Natural killer cell (primary cell): ENCODE measurements around the gene SCML1. TPM values are rescaled to one million over a fixed set of nuclear protein-coding genes. Genes with fewer than 3 reads are reported as not detected.

Experiments
- ATAC-seq, 3 donors: fragments of 150-1000 bp in 2 of 3; fragments of 200-7000 bp in 1 of 3; cut with Tn5 transposase; 1 replicate in 1 of 3; 2 replicates in 2 of 3; pipeline ENCODE4 v1.10.0; 2021; ENCODE audit warnings: mild to moderate bottlenecking in 2 of 3, moderate library complexity in 2 of 3
- DNase-seq, 2 donors: peaks; one replicate each; pipeline versions ENCODE4 v3.0.0 to v3.0.0-alpha.2; 2013 to 2021; ENCODE audit warnings: mixed read lengths in 1 of 2
- H3K27ac ChIP-seq: one replicate; pipeline ENCODE4 v1.5.1; 2013; ENCODE audit warnings: mild to moderate bottlenecking, low read length
- H3K27me3 ChIP-seq: one replicate; pipeline ENCODE4 v1.6.1; 2013; ENCODE audit warnings: low read length; ENCODE audit not compliant: control insufficient read depth, insufficient read depth
- H3K36me3 ChIP-seq: one replicate; pipeline ENCODE4 v1.6.1; 2013; ENCODE audit warnings: low read length; ENCODE audit not compliant: control insufficient read depth, insufficient read depth
- H3K4me1 ChIP-seq: one replicate; pipeline ENCODE4 v1.6.1; 2013; ENCODE audit warnings: low read length; ENCODE audit not compliant: control insufficient read depth, insufficient read depth
- H3K4me3 ChIP-seq: one replicate; pipeline ENCODE4 v1.5.1; 2013; ENCODE audit warnings: low read length
- H3K9me3 ChIP-seq: one replicate; pipeline ENCODE4 v1.6.1; 2013; ENCODE audit warnings: low read length; ENCODE audit not compliant: control insufficient read depth, insufficient read depth
- H3K27ac Mint-ChIP-seq, 2 donors: one replicate each; pipeline ENCODE4 v1.8.0; 2022; ENCODE audit warnings: mild to moderate bottlenecking in 2 of 2, mixed read lengths in 2 of 2, moderate library complexity in 1 of 2
- H3K27me3 Mint-ChIP-seq, 2 donors: one replicate each; pipeline ENCODE4 v1.8.0; 2022; ENCODE audit warnings: low read depth in 2 of 2, mixed read lengths in 2 of 2
- H3K36me3 Mint-ChIP-seq: one replicate; pipeline ENCODE4 v1.8.0; 2022; ENCODE audit warnings: mixed read lengths
- H3K4me1 Mint-ChIP-seq, 2 donors: one replicate each; pipeline ENCODE4 v1.8.0; 2022; ENCODE audit warnings: mixed read lengths in 2 of 2
- H3K4me3 Mint-ChIP-seq: one replicate; pipeline ENCODE4 v1.8.0; 2022; ENCODE audit warnings: mild to moderate bottlenecking, moderate library complexity, mixed read lengths
- H3K9me3 Mint-ChIP-seq, 2 donors: one replicate each; pipeline ENCODE4 v1.8.0; 2022; ENCODE audit warnings: mixed read lengths in 2 of 2
- CTCF ChIP-seq: fragments of 200-600 bp; IDR thresholded peaks from one replicate; pipeline ENCODE4 v1.8.0; 2022; ENCODE audit warnings: antibody characterized with exemption
- WGBS: methylation state at CpG from one replicate; pipeline ENCODE4 v1.1.7; 2013; ENCODE audit warnings: missing lambda C conversion rate; ENCODE audit not compliant: insufficient coverage; 5-methylcytosine and 5-hydroxymethylcytosine counted together
- intact Hi-C: fragments of 100-400 bp; cut with micrococcal nuclease; formaldehyde crosslinking; loops from one replicate; pipeline ENCODE4 v1.14.2; 2022
- total RNA-seq, 4 donors: library from RNA; stranded (reverse); fragments of 120-200 nt in 1 of 4; gene quantifications; one replicate each; pipeline versions ENCODE4 v1.2.3 to v1.2.4, GENCODE V29; 2013 to 2022

SCML1 gene
- total RNA-seq, 3 donors from 2014 or later (not counting 1 experiment from before 2014, with no cell fraction given), result 4.5 to 6.9 (median 4.6) TPM

GRCh38 chrX:17744896-17745523 is 7.7 kb downstream of the SCML1 start:
- Mint-ChIP-seq H3K36me3 (no peaks in the 10 kb centered on the region), H3K4me3 (no peak overlapping the region), H3K9me3 (no peaks in the 10 kb centered on the region), H3K27me3 (peaks cover 5 to 13% of the 10 kb centered on the region in 2 donors), H3K4me1 (no peaks in the 10 kb centered on the region), H3K27ac (no peak overlapping the region)
- WGBS, result no CpG with 5 or more reads among the region's 2 CpGs
- Histone ChIP-seq H3K4me1 (no peaks in the 10 kb centered on the region), H3K4me3 (no peak overlapping the region), H3K27ac (no peak overlapping the region), H3K27me3 (no peaks in the 10 kb centered on the region), H3K9me3 (no peaks in the 10 kb centered on the region), H3K36me3 (no peaks in the 10 kb centered on the region)
- no peak for TF ChIP-seq CTCF
- ATAC-seq (no peak), DNase-seq (peak in 1 of 2 donors; percentile 39)
- intact Hi-C loops, result no loop called here

GRCh38 chrX:17747692-17748091 is 10.4 kb downstream of the SCML1 start:
- Histone ChIP-seq H3K4me3 (no peak overlapping the region), H3K4me1 (no peaks in the 10 kb centered on the region), H3K36me3 (no peaks in the 10 kb centered on the region), H3K27me3 (no peaks in the 10 kb centered on the region), H3K9me3 (no peaks in the 10 kb centered on the region), H3K27ac (no peak overlapping the region)
- Mint-ChIP-seq H3K4me1 (no peaks in the 10 kb centered on the region), H3K4me3 (no peak overlapping the region), H3K9me3 (no peaks in the 10 kb centered on the region), H3K27me3 (peaks cover 3 to 13% of the 10 kb centered on the region in 2 donors), H3K36me3 (no peaks in the 10 kb centered on the region), H3K27ac (no peak overlapping the region)
- ATAC-seq, result no peak
- no peak for DNase-seq
- WGBS, result 97% methylated on average over 3 of the region's 5 CpGs
- intact Hi-C loops, result no loop called here
- TF ChIP-seq CTCF, result no peak

GRCh38 chrX:17748684-17749083 is 11.4 kb downstream of the SCML1 start:
- H3K9me3 ChIP-seq, result no peaks in the 10 kb centered on the region
- Mint-ChIP-seq H3K9me3 (no peaks in the 10 kb centered on the region), H3K36me3 (no peaks in the 10 kb centered on the region), H3K4me1 (no peaks in the 10 kb centered on the region), H3K27me3 (peaks cover 3 to 13% of the 10 kb centered on the region in 2 donors), H3K27ac (no peak overlapping the region), H3K4me3 (no peak overlapping the region)
- H3K36me3 ChIP-seq, result no peaks in the 10 kb centered on the region
- no peaks in the 10 kb centered on the region for H3K4me1 ChIP-seq
- ATAC-seq, result no peak
- intact Hi-C loops, result no loop called here
- WGBS, result 100% methylated on average over 4 of the region's 5 CpGs
- H3K4me3 ChIP-seq, result no peak overlapping the region
- no peak for DNase-seq
- H3K27ac ChIP-seq, result no peak overlapping the region
- TF ChIP-seq CTCF, result no peak
- no peaks in the 10 kb centered on the region for H3K27me3 ChIP-seq

GRCh38 chrX:17750436-17750835 is 13.1 kb downstream of the SCML1 start:
- Histone ChIP-seq H3K4me1 (no peaks in the 10 kb centered on the region), H3K27me3 (no peaks in the 10 kb centered on the region), H3K27ac (no peak overlapping the region), H3K4me3 (no peak overlapping the region), H3K9me3 (no peaks in the 10 kb centered on the region), H3K36me3 (no peaks in the 10 kb centered on the region)
- Mint-ChIP-seq H3K27ac (no peak overlapping the region), H3K27me3 (peaks cover 3 to 13% of the 10 kb centered on the region in 2 donors), H3K4me3 (no peak overlapping the region), H3K9me3 (no peaks in the 10 kb centered on the region), H3K36me3 (no peaks in the 10 kb centered on the region), H3K4me1 (no peaks in the 10 kb centered on the region)
- no peak for TF ChIP-seq CTCF
- no peak for DNase-seq
- 88% methylated on average over 2 of the region's 3 CpGs for WGBS
- no peak for ATAC-seq
- intact Hi-C loops, result no loop called here
